HepG2 (cell line): Measurements from ENCODE around the gene SYTL2. TPM values are rescaled to one million over a fixed set of nuclear protein-coding genes. Genes with fewer than 3 reads are reported as not detected.
A peak's percentile ranks its signal among the peaks of the same experiment; 100 is the strongest.

Experiments
- BORCS8-MEF2B ChIP-seq: sonication (generic); formaldehyde crosslinking; IDR thresholded peaks from 2 replicates; pipeline ENCODE4 v1.8.0; 2022; ENCODE audit warnings: mild to moderate bottlenecking, missing genetic modification reagents
- CENPX ChIP-seq: sonication (generic); formaldehyde crosslinking; IDR thresholded peaks from 2 replicates; pipeline ENCODE4 v1.9.0; 2021; ENCODE audit warnings: mild to moderate bottlenecking, missing genetic modification reagents, moderate library complexity
- EZH2 ChIP-seq: conservative IDR thresholded peaks from 2 replicates; pipeline ENCODE4 v1.6.1; 2012; ENCODE audit warnings: mild to moderate bottlenecking, low read depth, low read length, moderate library complexity
- FOXK2 ChIP-seq: fragments of 450-650 bp; IDR thresholded peaks from 2 replicates; pipeline ENCODE4 v1.6.1; 2016
- FOXP1 ChIP-seq, 2 experiments: fragments of 450-650 bp in 1 of 2; IDR thresholded peaks; 2 replicates each; pipeline ENCODE4 v1.6.1; 2017 to 2018; ENCODE audit warnings: antibody characterized with exemption in 1 of 2
- HCFC1 ChIP-seq: fragments of 150-350 bp; IDR thresholded peaks from 2 replicates; pipeline ENCODE4 v1.6.1; 2014; ENCODE audit warnings: low read depth, low read length
- KDM5B ChIP-seq: sonication (generic); formaldehyde crosslinking; IDR thresholded peaks from 2 replicates; pipeline ENCODE4 v1.4.0; 2020; ENCODE audit warnings: missing genetic modification reagents, mild to moderate bottlenecking, borderline replicate concordance
- KLF11 ChIP-seq: IDR thresholded peaks from 2 replicates; pipeline ENCODE4 v1.6.1; 2016; ENCODE audit warnings: missing compliant biosample characterization
- MEIS2 ChIP-seq: sonication (generic); formaldehyde crosslinking; IDR thresholded peaks from 2 replicates; pipeline ENCODE4 v1.9.0; 2021; ENCODE audit warnings: mild to moderate bottlenecking, missing genetic modification reagents
- MZF1 ChIP-seq: sonication (generic); formaldehyde crosslinking; IDR thresholded peaks from 2 replicates; pipeline ENCODE4 v1.8.1; 2023; ENCODE audit warnings: mild to moderate bottlenecking, missing genetic modification reagents, borderline replicate concordance
- NAIF1 ChIP-seq: sonication (generic); formaldehyde crosslinking; IDR thresholded peaks from 2 replicates; pipeline ENCODE4 v1.5.0; 2020; ENCODE audit warnings: mild to moderate bottlenecking, missing genetic modification reagents, borderline replicate concordance
- SMARCC2 ChIP-seq: fragments of 450-650 bp; IDR thresholded peaks from 2 replicates; pipeline ENCODE4 v1.6.1; 2017; ENCODE audit warnings: antibody characterized with exemption, mild to moderate bottlenecking
- SRSF1 ChIP-seq: fragments of 200-400 bp; formaldehyde crosslinking; optimal IDR thresholded peaks from 2 replicates; pipeline ENCODE3; 2017; ENCODE audit warnings: mild to moderate bottlenecking, low read depth, low read length, moderate library complexity
- TAF1 ChIP-seq: sonication (generic); formaldehyde crosslinking; IDR thresholded peaks from 2 replicates; pipeline ENCODE4 v1.4.0; 2020; ENCODE audit warnings: missing genetic modification reagents
- TMF1 ChIP-seq: sonication (generic); formaldehyde crosslinking; IDR thresholded peaks from 2 replicates; pipeline ENCODE4 v1.8.1; 2022; ENCODE audit warnings: low read depth, missing genetic modification reagents
- ZNF10 ChIP-seq: sonication (generic); formaldehyde crosslinking; IDR thresholded peaks from 2 replicates; pipeline ENCODE4 v1.4.0; 2020; ENCODE audit warnings: mild to moderate bottlenecking, low read depth, missing genetic modification reagents, borderline replicate concordance
- ZNF207 ChIP-seq: fragments of 450-650 bp; IDR thresholded peaks from 2 replicates; pipeline ENCODE4 v1.6.1; 2016; ENCODE audit warnings: antibody characterized with exemption, borderline replicate concordance
- ZNF549 ChIP-seq: sonication (generic); formaldehyde crosslinking; IDR thresholded peaks from 2 replicates; pipeline ENCODE4 v1.5.0; 2020; ENCODE audit warnings: missing genetic modification reagents
- ZNF563 ChIP-seq: sonication (generic); formaldehyde crosslinking; IDR thresholded peaks from 2 replicates; pipeline ENCODE4 v1.8.0; 2022; ENCODE audit warnings: mild to moderate bottlenecking, moderate library complexity, missing genetic modification reagents
- ZNF737 ChIP-seq: sonication (generic); formaldehyde crosslinking; IDR thresholded peaks from 2 replicates; pipeline ENCODE4 v1.5.0; 2020; ENCODE audit warnings: missing genetic modification reagents, mild to moderate bottlenecking, borderline replicate concordance
- ZNF747 ChIP-seq: sonication (generic); formaldehyde crosslinking; IDR thresholded peaks from 2 replicates; pipeline ENCODE4 v1.8.1; 2023; ENCODE audit warnings: missing genetic modification reagents, mild to moderate bottlenecking, borderline replicate concordance
- ZNF75D ChIP-seq: sonication (generic); formaldehyde crosslinking; IDR thresholded peaks from 2 replicates; pipeline ENCODE4 v1.8.1; 2023; ENCODE audit warnings: missing genetic modification reagents, mild to moderate bottlenecking, borderline replicate concordance
- polyA plus RNA-seq, 8 experiments: library from polyadenylated mRNA; depleted of rRNA in 3 of 8; stranded (reverse) in 7 of 8; unstranded in 1 of 8; fragments of >200 nt; fragmentation: Illumina TruSeq in 4 of 8; extraction: Trizol in 4 of 8; gene quantifications; 2 replicates each; pipeline versions ENCODE4 v1.2.1 to v1.2.3, GENCODE V29; 2011 to 2016; ENCODE audit warnings: low read depth in 4 of 8, missing spikeins in 1 of 8, mixed read lengths in 1 of 8; ENCODE audit not compliant: insufficient read depth in 1 of 8
- total RNA-seq, 5 experiments: library from RNA; depleted of rRNA; stranded (reverse); fragments of >200 nt; fragmentation: Illumina TruSeq; extraction: Trizol; gene quantifications; 2 replicates each; pipeline ENCODE4 v1.2.3, GENCODE V29; 2016; ENCODE audit warnings: low read depth in 1 of 5
- TF ChIP-seq, protein P1 (sequence below): sonication (generic); formaldehyde crosslinking; IDR thresholded peaks from 2 replicates; pipeline ENCODE4 v1.8.0; 2022; ENCODE audit warnings: missing genetic modification reagents, mild to moderate bottlenecking, borderline replicate concordance
- TF ChIP-seq, protein P2 (sequence below): sonication (generic); formaldehyde crosslinking; IDR thresholded peaks from 2 replicates; pipeline ENCODE4 v1.5.1; 2020; ENCODE audit warnings: missing genetic modification reagents, mild to moderate bottlenecking, borderline replicate concordance
- TF ChIP-seq, protein P3 (sequence below): sonication (generic); formaldehyde crosslinking; IDR thresholded peaks from 2 replicates; pipeline ENCODE4 v1.4.0; 2020; ENCODE audit warnings: missing genetic modification reagents; ENCODE audit errors: not compliant biosample characterization
- TF ChIP-seq, protein P4 (sequence below): sonication (generic); formaldehyde crosslinking; IDR thresholded peaks from 2 replicates; pipeline ENCODE4 v1.9.0; 2021; ENCODE audit warnings: missing genetic modification reagents, mild to moderate bottlenecking, borderline replicate concordance

The SYTL2 gene
- total and polyA plus RNA-seq, 2 of the 13 experiments (the other 11 are each of a cell fraction or from before 2014, with no cell fraction given), result 0.77 to 0.90 TPM

DNA sequence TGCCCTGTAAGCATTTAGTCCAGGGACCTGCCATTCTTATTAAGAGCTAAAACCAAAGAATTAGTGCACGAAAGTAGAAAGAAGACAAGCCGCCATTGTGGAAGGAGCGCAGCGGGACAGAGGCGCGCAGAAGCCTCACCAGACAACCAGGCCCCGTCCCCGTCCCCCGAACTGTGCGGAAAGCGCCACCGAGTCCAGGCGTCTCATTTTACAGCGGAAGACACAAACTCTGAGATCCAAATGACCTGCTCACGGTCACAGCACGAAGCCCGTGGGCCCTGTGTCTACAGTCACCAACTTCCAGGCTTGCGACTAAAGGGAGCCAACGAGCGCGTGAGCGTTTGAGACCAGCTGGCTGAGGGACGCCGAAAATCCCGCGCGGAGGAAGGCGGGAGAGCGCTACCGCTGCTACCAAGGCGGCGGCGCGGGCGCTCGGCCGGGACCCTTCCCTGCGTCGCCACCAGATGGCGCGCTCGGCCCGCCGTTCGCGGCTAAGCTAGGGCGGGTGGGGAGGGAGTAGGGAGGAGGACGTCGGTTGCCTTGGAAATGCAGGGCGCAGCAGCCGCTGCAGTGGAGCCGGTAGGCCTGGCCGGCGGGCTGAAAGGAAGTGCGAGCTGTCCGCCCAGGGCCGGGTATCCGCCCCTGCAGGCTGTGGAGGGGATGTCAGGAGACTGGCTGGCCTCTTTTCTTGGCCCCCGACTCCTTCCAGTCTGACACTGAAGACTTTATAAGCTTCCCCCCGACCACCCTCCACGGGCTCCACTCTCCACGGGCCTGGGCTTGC, 43.8 kb upstream of the SYTL2 start (continued):
- TF ChIP-seq, protein P1, sequence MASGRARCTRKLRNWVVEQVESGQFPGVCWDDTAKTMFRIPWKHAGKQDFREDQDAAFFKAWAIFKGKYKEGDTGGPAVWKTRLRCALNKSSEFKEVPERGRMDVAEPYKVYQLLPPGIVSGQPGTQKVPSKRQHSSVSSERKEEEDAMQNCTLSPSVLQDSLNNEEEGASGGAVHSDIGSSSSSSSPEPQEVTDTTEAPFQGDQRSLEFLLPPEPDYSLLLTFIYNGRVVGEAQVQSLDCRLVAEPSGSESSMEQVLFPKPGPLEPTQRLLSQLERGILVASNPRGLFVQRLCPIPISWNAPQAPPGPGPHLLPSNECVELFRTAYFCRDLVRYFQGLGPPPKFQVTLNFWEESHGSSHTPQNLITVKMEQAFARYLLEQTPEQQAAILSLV (CRISPR knock-in tag), result peak; percentile 89; the same call in 1 of the 2 replicates
- TF ChIP-seq NAIF1 (CRISPR knock-in tag) (peak; percentile 45; the same call in 1 of the 2 replicates), ZNF10 (CRISPR knock-in tag) (no peak), KDM5B (CRISPR knock-in tag) (peak; percentile 98), ZNF75D (no peak), ZNF207 (no peak), ZNF563 (CRISPR knock-in tag) (peak; percentile 94; the same call in 1 of the 2 replicates), CENPX (CRISPR knock-in tag) (no peak), EZH2 (no peak), SMARCC2 (no peak), TAF1 (CRISPR knock-in tag) (peak; percentile 70; the same call in 1 of the 2 replicates), FOXP1 (IDR thresholded peaks at IDR 0.05) (no peak), FOXP1 (CRISPR knock-in tag; IDR thresholded peaks at IDR 0.05) (no peak), ZNF549 (CRISPR knock-in tag) (no peak), TMF1 (CRISPR knock-in tag) (peak; percentile 91; the same call in 1 of the 2 replicates), KLF11 (peak; percentile 69; the same call in 1 of the 2 replicates), MZF1 (CRISPR knock-in tag) (no peak), MEIS2 (CRISPR knock-in tag) (peak; percentile 79; the same call in 1 of the 2 replicates), BORCS8-MEF2B (CRISPR knock-in tag) (peak; percentile 97), ZNF747 (CRISPR knock-in tag) (peak; percentile 83), FOXK2 (no peak), SRSF1 (no peak), HCFC1 (no peak; the same call in 1 of the 2 replicates), ZNF737 (CRISPR knock-in tag) (no peak)
- TF ChIP-seq, protein P2, sequence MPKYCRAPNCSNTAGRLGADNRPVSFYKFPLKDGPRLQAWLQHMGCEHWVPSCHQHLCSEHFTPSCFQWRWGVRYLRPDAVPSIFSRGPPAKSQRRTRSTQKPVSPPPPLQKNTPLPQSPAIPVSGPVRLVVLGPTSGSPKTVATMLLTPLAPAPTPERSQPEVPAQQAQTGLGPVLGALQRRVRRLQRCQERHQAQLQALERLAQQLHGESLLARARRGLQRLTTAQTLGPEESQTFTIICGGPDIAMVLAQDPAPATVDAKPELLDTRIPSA (CRISPR knock-in tag), result 0 out of 2 replicates have a peak, but pooled peaks have one; percentile 24
- TF ChIP-seq, protein P3, sequence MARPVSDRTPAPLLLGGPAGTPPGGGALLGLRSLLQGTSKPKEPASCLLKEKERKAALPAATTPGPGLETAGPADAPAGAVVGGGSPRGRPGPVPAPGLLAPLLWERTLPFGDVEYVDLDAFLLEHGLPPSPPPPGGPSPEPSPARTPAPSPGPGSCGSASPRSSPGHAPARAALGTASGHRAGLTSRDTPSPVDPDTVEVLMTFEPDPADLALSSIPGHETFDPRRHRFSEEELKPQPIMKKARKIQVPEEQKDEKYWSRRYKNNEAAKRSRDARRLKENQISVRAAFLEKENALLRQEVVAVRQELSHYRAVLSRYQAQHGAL (CRISPR knock-in tag), result peak; percentile 47
- TF ChIP-seq, protein P4, sequence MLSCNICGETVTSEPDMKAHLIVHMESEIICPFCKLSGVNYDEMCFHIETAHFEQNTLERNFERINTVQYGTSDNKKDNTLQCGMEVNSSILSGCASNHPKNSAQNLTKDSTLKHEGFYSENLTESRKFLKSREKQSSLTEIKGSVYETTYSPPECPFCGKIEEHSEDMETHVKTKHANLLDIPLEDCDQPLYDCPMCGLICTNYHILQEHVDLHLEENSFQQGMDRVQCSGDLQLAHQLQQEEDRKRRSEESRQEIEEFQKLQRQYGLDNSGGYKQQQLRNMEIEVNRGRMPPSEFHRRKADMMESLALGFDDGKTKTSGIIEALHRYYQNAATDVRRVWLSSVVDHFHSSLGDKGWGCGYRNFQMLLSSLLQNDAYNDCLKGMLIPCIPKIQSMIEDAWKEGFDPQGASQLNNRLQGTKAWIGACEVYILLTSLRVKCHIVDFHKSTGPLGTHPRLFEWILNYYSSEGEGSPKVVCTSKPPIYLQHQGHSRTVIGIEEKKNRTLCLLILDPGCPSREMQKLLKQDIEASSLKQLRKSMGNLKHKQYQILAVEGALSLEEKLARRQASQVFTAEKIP (CRISPR knock-in tag), result no peak
